Loucy (cell line): ENCODE results near the gene CYP46A1.

Experiments used
- CTCF ChIP-seq: fragments of 200-600 bp; sonication (generic); conservative IDR thresholded peaks from 2 replicates; pipeline ENCODE4 v1.5.1; 2014; ENCODE audit warnings: mild to moderate bottlenecking, antibody characterized with exemption, low read length
- EZH2phosphoT487 ChIP-seq: fragments of 200-600 bp; IDR thresholded peaks from 2 replicates; pipeline ENCODE4 v1.6.1; 2018; ENCODE audit warnings: antibody characterized with exemption, mild to moderate bottlenecking, moderate library complexity, borderline replicate concordance

GRCh38 chr14:99655521-99655920, 28.6 kb upstream of the CYP46A1 start:
- TF ChIP-seq CTCF, result no peak
- TF ChIP-seq EZH2phosphoT487, result no peak
